ENCODE measurements around the gene CD244. TPM values are rescaled to one million over a fixed set of nuclear protein-coding genes. Genes with fewer than 3 reads are reported as not detected.

The CD244 gene
- polyA plus RNA-seq, 2 of the 4 experiments (the other 2 are of a cell fraction) = 0.03 TPM; not detected in 1

DNA sequence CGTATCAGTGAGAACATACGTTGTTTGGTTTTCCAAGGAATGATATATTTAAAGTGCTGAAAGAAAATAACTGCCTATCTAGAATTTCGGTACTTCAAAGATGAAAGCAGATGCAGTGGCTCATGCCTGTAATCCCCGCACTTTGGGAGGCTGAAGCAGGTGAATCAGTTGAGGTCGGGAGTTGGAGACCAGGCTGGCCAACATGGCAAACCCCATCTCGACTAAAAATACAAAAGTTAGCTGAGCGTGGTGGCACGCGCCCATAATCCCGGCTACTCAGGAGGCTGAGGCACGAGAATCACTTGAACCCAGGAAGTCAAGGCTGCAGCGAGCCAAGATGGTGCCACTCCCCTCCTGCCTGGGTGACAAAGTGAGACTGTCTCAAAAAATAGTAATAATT lies 16.4 kb downstream of the CD244 start:
- no peak overlapping the region for H3K4me2 ChIP-seq
- no peak for TF ChIP-seq JUNB (IDR thresholded peaks at IDR 0.05)
- 75% methylated on average over 12 of the region's 12 CpGs for whole genome bisulfite sequencing (ENCODE audit: missing lambda C conversion rate)

DNA sequence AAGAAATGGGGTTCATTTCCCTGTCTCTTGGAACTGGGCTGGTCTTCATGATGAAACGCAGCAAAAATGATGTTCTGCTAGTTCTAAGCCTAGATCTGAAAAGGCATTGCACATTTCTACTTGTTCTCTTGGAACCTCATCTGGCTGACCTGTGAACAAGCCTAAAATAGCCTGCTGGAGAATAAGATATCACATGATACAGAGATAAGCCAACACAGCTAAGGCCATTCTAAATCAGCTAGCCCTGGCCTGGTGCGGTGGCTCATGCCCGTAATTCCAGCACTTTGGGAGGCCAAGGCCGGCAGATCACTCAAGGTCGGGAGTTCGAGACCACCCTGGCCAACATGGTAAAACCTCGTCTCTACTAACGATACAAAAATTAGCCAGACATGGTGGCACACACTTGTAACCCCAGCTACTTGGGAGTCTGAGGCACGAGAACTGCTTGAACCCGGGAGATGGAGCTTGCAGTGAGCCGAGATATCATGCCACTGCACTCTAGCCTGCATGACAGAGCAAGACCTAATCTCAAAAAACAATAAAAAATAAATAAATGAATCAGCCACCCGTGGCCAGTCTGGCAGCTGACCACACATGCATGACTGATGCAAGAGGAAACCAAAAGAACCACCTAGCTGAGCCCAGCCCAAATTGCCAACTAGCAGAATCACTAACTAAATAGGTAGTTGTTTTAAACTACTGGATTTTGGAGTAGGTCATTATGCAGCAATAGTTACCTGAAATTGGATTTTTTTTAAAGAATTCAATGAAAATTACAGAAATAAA lies 18.0 kb downstream of the CD244 start:
- ATAC-seq (no peak), DNase-seq (ENCODE audit: low read depth in 1 of 2, low spot score in 1 of 2) (no peak), FAIRE-seq (no peak)
- TF ChIP-seq CEBPB (IDR thresholded peaks at IDR 0.05) = no peak
- TF ChIP-seq HOXA7 (CRISPR knock-in tag; IDR thresholded peaks at IDR 0.05) = no peak
- TF ChIP-seq CBX8 (IDR thresholded peaks at IDR 0.05) = no peak
- no peak for TF ChIP-seq HOXB13 (CRISPR knock-in tag; IDR thresholded peaks at IDR 0.05; ENCODE audit: low read depth)
- no peak for TF ChIP-seq ZC3H11A (IDR thresholded peaks at IDR 0.05)
- H3K4me1 ChIP-seq = no peaks in the 10 kb centered on the region
- H3K27ac ChIP-seq = no peak overlapping the region
- H3K4me3 ChIP-seq = no peak overlapping the region
- WGBS (ENCODE audit: missing lambda C conversion rate) = 66% methylated on average over 12 of the region's 12 CpGs
- H3K9me3 ChIP-seq = peaks cover 5% of the 10 kb centered on the region; the same call in 2 of the 3 replicates
- no peak overlapping the region for H3K4me2 ChIP-seq
- POLR2A ChIA-PET = no interaction called here
- CTCF ChIA-PET = interaction anchor here (0.8 to 3.3 kb wide), 3 partner anchors 10 to 97 kb away, joined by 3 to 20 read pairs (median 15); no protein-coding TSS in a partner anchor

More for the DNA sequence above, 16.4 kb downstream of the CD244 start:
- FAIRE-seq (no peak), DNase-seq (ENCODE audit: low read depth in 1 of 2, low spot score in 1 of 2) (no peak), ATAC-seq (no peak)
- Histone ChIP-seq H3K4me3 (no peak overlapping the region), H3K9me3 (peaks cover 5% of the 10 kb centered on the region; the same call in 2 of the 3 replicates), H3K4me1 (no peaks in the 10 kb centered on the region), H3K27ac (no peak overlapping the region)
- CTCF ChIA-PET = interaction anchor here (1.2 to 3.3 kb wide), 3 partner anchors 9 to 16 kb away, joined by 3 to 20 read pairs (median 4); no protein-coding TSS in a partner anchor
- POLR2A ChIA-PET = no interaction called here

DNA sequence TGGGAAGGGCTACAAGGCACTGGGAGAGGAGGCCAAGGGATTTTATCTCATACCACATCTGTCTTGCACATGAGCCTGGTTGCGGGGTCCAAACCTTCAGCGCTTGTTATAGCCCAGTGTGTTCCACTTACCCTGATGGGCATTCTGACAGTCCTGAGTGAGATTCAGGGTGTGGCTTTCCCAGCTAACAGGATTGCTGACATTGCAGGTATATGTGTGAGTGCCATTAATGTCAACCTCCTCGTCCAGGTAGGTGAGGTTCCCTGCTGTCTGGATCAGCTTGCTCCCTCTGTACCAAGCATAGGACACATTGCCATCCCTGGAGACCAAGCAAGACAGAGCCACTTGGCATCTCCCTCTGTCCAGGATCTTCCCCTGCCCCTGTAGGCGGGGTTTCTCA lies 21.6 kb downstream of the CD244 start:
- POLR2A ChIA-PET = no interaction called here
- ATAC-seq = no peak
- peaks cover 5% of the 10 kb centered on the region; the same call in 2 of the 3 replicates for H3K9me3 ChIP-seq
- CTCF ChIA-PET = interaction anchor here (1.9 to 10.1 kb wide), 4 partner anchors 7 to 165 kb away, joined by 6 to 149 read pairs (median 12); partner anchors contain the start of gene ITLN2
- no peak for DNase-seq (ENCODE audit: low read depth in 1 of 2, low spot score in 1 of 2)
- no peak overlapping the region for H3K27ac ChIP-seq
- no peak for FAIRE-seq
- no peaks in the 10 kb centered on the region for H3K4me1 ChIP-seq
- H3K4me2 ChIP-seq = no peak overlapping the region
- TF ChIP-seq EHF (CRISPR knock-in tag; IDR thresholded peaks at IDR 0.05) (no peak), MAFK (IDR thresholded peaks at IDR 0.05; ENCODE audit: partially characterized antibody) (peak; percentile 73), HOXA7 (CRISPR knock-in tag; IDR thresholded peaks at IDR 0.05) (no peak), KDM1A (IDR thresholded peaks at IDR 0.05; ENCODE audit: low read depth) (no peak)
- WGBS (ENCODE audit: missing lambda C conversion rate) = 65% methylated on average over 4 of the region's 4 CpGs
- H3K4me3 ChIP-seq = no peak overlapping the region

DNA sequence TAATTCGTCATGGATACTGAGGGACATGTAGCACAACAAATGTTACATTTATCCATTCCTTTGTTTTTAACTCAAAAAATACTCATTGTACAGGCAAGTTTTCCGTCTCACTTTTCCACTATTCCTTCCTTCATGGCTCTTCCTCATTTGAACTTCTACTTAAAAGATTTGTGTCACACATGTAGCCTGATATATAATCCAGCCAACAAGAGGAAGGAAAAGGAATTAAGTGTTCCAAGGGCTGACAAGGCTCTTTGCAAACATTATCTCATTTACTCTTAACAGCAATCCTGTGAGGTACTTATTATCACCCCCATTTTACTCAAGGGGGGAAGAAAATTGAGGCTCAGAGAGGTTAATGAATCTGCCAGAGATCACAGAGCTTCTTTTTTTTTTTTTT lies 22.9 kb downstream of the CD244 start:
- 70% methylated on average over 2 of the region's 2 CpGs for WGBS (ENCODE audit: missing lambda C conversion rate)
- Histone ChIP-seq H3K27ac (no peak overlapping the region), H3K4me3 (no peak overlapping the region), H3K4me1 (no peaks in the 10 kb centered on the region), H3K4me2 (no peak overlapping the region), H3K9me3 (no peaks in the 10 kb centered on the region; the same call in 2 of the 3 replicates)
- no peak for DNase-seq (ENCODE audit: low read depth in 1 of 2, low spot score in 1 of 2)
- ChIA-PET CTCF (interaction anchor here (0.5 to 10.1 kb wide), 4 partner anchors 113 to 242 kb away, joined by 3 to 149 read pairs (median 8); partner anchors contain the start of gene ITLN2), POLR2A (no interaction called here)
- no peak for ATAC-seq
- FAIRE-seq = no peak
- TF ChIP-seq, protein P1, sequence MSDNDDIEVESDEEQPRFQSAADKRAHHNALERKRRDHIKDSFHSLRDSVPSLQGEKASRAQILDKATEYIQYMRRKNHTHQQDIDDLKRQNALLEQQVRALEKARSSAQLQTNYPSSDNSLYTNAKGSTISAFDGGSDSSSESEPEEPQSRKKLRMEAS (IDR thresholded peaks at IDR 0.05) = no peak
- no peak for TF ChIP-seq CHD4 (IDR thresholded peaks at IDR 0.05; ENCODE audit: borderline replicate concordance)
- TF ChIP-seq, protein P2, sequence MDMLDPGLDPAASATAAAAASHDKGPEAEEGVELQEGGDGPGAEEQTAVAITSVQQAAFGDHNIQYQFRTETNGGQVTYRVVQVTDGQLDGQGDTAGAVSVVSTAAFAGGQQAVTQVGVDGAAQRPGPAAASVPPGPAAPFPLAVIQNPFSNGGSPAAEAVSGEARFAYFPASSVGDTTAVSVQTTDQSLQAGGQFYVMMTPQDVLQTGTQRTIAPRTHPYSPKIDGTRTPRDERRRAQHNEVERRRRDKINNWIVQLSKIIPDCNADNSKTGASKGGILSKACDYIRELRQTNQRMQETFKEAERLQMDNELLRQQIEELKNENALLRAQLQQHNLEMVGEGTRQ (IDR thresholded peaks at IDR 0.05) = no peak
- TF ChIP-seq, protein P3, sequence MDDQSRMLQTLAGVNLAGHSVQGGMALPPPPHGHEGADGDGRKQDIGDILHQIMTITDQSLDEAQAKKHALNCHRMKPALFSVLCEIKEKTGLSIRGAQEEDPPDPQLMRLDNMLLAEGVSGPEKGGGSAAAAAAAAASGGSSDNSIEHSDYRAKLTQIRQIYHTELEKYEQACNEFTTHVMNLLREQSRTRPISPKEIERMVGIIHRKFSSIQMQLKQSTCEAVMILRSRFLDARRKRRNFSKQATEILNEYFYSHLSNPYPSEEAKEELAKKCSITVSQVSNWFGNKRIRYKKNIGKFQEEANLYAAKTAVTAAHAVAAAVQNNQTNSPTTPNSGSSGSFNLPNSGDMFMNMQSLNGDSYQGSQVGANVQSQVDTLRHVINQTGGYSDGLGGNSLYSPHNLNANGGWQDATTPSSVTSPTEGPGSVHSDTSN (IDR thresholded peaks at IDR 0.05) = no peak
- no peak for TF ChIP-seq RNF2 (IDR thresholded peaks at IDR 0.05; ENCODE audit: borderline replicate concordance, low read depth)
- no peak for TF ChIP-seq JUNB (IDR thresholded peaks at IDR 0.05)
- no peak for TF ChIP-seq HDAC2 (IDR thresholded peaks at IDR 0.05)
- TF ChIP-seq SMC3 (IDR thresholded peaks at IDR 0.05) = no peak
- TF ChIP-seq, protein P4, sequence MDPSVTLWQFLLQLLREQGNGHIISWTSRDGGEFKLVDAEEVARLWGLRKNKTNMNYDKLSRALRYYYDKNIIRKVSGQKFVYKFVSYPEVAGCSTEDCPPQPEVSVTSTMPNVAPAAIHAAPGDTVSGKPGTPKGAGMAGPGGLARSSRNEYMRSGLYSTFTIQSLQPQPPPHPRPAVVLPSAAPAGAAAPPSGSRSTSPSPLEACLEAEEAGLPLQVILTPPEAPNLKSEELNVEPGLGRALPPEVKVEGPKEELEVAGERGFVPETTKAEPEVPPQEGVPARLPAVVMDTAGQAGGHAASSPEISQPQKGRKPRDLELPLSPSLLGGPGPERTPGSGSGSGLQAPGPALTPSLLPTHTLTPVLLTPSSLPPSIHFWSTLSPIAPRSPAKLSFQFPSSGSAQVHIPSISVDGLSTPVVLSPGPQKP (IDR thresholded peaks at IDR 0.05; ENCODE audit: low read depth, low read length) = no peak
- TF ChIP-seq HOXB5 (CRISPR knock-in tag; IDR thresholded peaks at IDR 0.05) = no peak
- TF ChIP-seq HOXB13 (CRISPR knock-in tag; IDR thresholded peaks at IDR 0.05; ENCODE audit: low read depth) = no peak
- no peak for TF ChIP-seq MYC (IDR thresholded peaks at IDR 0.05; ENCODE audit: borderline replicate concordance, low read length)
- no peak for TF ChIP-seq JUN (IDR thresholded peaks at IDR 0.05)
- TF ChIP-seq EHMT2 (IDR thresholded peaks at IDR 0.05; ENCODE audit: low read depth) = no peak
- TF ChIP-seq MAZ (IDR thresholded peaks at IDR 0.05; ENCODE audit: borderline replicate concordance, low read depth, low read length) = no peak
- TF ChIP-seq RCOR1 (IDR thresholded peaks at IDR 0.05; ENCODE audit: low read depth, low read length) = no peak
- TF ChIP-seq EP300 (IDR thresholded peaks at IDR 0.05) = no peak
- TF ChIP-seq, protein P5, sequence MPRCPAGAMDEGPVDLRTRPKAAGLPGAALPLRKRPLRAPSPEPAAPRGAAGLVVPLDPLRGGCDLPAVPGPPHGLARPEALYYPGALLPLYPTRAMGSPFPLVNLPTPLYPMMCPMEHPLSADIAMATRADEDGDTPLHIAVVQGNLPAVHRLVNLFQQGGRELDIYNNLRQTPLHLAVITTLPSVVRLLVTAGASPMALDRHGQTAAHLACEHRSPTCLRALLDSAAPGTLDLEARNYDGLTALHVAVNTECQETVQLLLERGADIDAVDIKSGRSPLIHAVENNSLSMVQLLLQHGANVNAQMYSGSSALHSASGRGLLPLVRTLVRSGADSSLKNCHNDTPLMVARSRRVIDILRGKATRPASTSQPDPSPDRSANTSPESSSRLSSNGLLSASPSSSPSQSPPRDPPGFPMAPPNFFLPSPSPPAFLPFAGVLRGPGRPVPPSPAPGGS (IDR thresholded peaks at IDR 0.05) = no peak
- TF ChIP-seq, protein P6, sequence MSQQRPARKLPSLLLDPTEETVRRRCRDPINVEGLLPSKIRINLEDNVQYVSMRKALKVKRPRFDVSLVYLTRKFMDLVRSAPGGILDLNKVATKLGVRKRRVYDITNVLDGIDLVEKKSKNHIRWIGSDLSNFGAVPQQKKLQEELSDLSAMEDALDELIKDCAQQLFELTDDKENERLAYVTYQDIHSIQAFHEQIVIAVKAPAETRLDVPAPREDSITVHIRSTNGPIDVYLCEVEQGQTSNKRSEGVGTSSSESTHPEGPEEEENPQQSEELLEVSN (IDR thresholded peaks at IDR 0.05; ENCODE audit: borderline replicate concordance, low read depth) = no peak
